IPS-18a (cell line): ENCODE measurements around the gene PAOX.
"Not testable (repeated sequence)": the region's sequence is repeated elsewhere in the genome, so short reads cannot be mapped to it uniquely, and the experiment has no call there.

Experiments
- H3K27ac ChIP-seq: one replicate; pipeline ENCODE4 v1.5.1; 2013; ENCODE audit warnings: low read length
- H3K27me3 ChIP-seq: one replicate; pipeline ENCODE4 v1.6.1; 2013; ENCODE audit warnings: mild to moderate bottlenecking, low read length; ENCODE audit not compliant: control insufficient read depth, insufficient read depth
- H3K36me3 ChIP-seq: one replicate; pipeline ENCODE4 v1.6.1; 2013; ENCODE audit warnings: low read depth, low read length; ENCODE audit not compliant: control insufficient read depth
- H3K4me1 ChIP-seq: one replicate; pipeline ENCODE4 v1.6.1; 2013; ENCODE audit warnings: low read depth, low read length; ENCODE audit not compliant: control insufficient read depth
- H3K4me3 ChIP-seq: one replicate; pipeline ENCODE4 v1.5.1; 2013; ENCODE audit warnings: low read length
- H3K9ac ChIP-seq: one replicate; pipeline ENCODE4 v1.6.1; 2013; ENCODE audit warnings: mild to moderate bottlenecking, low read length, moderate library complexity
- H3K9me3 ChIP-seq: one replicate; pipeline ENCODE4 v1.6.1; 2013; ENCODE audit warnings: low read depth, low read length; ENCODE audit not compliant: control insufficient read depth

The PAOX gene

DNA sequence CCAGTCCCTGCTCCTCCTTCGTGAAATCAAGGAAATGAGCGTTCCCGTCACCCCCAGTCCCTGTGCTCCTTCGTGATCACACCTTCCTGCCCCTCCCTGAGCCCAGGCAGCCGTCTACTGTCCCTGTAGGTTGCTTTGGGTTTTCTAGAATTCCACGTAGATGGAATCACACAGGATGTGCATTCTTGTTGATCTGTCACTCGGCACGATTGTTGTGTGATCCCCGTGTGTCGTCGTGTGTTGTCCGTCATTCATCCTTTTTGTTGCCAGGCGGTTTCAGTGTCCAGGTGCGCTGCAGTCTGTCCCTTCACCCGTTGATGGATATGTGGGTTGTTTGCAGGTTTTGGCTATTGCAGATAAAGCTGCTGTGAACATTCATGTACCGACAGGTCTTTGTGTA lies 24.3 kb downstream of the PAOX start:
- Histone ChIP-seq H3K4me3 (no peak overlapping the region), H3K9me3 (no peaks in the 10 kb centered on the region), H3K27ac (no peak overlapping the region), H3K4me1 (no peaks in the 10 kb centered on the region), H3K9ac (no peak overlapping the region), H3K27me3 (no peaks in the 10 kb centered on the region), H3K36me3 (peaks cover 67% of the 10 kb centered on the region)

DNA sequence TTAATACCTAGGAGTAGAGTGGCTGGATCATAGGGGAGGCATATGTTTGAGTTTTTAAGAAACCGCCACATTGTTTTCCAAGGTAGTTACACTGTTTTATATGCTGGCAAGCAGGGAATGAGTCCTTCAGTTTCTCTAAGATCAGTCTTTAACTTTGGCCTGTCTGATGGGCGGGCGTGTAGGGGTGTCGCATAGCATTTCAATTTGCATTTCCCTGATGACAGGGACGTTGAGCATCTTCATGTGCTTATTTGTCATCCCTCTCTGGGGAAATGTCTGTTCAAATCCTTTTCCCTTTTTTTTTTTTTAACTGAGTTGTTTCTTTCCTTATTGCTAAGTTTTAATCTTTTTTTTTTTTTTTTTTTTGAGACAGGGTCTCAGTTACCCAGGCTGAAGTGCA lies 24.7 kb downstream of the PAOX start:
- Histone ChIP-seq H3K27ac (no peak overlapping the region), H3K36me3 (peaks cover 66% of the 10 kb centered on the region), H3K9me3 (no peaks in the 10 kb centered on the region)

DNA sequence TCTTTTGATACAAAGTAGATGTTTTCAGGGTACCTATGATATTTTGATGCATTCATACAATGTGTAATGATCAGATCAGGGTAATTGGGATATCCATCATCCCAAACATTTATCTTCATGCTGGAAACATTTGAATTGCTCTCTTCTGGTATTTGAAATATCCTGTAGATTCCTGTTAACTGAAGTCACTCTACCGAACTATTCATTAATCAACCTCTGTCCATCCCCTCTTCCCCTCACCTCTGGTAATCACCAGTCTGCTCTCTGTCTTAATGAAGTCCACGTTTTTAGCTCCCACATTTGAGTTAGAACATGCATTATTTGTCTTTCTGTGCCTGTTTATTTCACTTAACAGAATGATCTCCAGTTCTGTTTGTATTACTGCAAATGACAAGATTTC lies 26.2 kb downstream of the PAOX start:
- no peaks in the 10 kb centered on the region for H3K4me1 ChIP-seq
- no peaks in the 10 kb centered on the region for H3K9me3 ChIP-seq
- no peaks in the 10 kb centered on the region for H3K27me3 ChIP-seq
- no peak overlapping the region for H3K9ac ChIP-seq
- peaks cover 61% of the 10 kb centered on the region for H3K36me3 ChIP-seq
- H3K4me3 ChIP-seq = no peak overlapping the region
- H3K27ac ChIP-seq = no peak overlapping the region

More for the DNA sequence above, 24.7 kb downstream of the PAOX start:
- Histone ChIP-seq H3K9ac (no peak overlapping the region), H3K27me3 (no peaks in the 10 kb centered on the region), H3K4me1 (no peaks in the 10 kb centered on the region), H3K4me3 (no peak overlapping the region)

- H3K27ac ChIP-seq = no peak overlapping the region
- no peak overlapping the region for H3K9ac ChIP-seq
- H3K4me3 ChIP-seq = no peak overlapping the region
- no peaks in the 10 kb centered on the region for H3K4me1 ChIP-seq
- H3K9me3 ChIP-seq = no peaks in the 10 kb centered on the region
- no peaks in the 10 kb centered on the region for H3K27me3 ChIP-seq
- H3K36me3 ChIP-seq = peaks cover 61% of the 10 kb centered on the region
Measured at GRCh38 chr10:133405844-133406527, 26.9 kb downstream of the PAOX start.

DNA sequence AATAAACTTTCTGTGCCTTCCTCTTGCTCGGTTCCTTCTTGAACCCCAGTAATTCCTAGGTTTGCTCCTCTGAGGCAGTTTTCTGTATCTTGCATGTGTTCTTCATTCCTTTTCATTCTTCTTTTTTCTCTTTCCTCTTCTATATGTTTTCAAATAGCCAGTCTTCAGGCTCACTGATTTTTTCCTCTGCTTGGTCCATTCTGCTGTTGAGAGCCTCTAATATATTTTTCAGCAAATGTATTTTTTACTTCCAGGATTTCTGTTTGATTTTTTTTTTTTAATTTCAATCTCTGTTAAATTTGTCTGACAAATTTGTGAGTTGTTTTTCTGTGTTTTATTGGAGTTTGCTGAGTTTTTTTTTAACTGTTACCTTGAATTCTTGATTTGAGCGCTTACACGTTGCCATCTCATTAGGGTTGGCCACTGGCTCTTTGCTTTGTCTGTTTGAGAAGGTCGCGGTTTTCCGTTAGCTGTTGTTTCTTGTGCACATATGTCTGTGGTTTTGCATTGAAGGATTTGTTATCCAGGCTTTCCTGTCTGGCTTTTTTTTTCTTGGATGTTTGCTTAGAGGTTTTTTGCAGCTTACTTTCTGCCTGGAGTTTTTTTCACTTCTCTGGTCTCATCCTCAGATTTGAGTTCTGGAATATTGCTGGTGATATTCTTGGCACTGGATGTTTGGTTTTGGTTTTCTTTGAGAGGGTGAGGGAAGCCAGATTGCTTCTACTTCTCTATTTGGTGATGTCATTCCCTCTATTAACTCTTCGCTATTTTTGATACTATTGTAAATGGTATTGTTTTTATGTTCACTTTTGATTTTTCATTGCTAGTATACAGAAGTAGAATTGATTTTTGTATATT lies 32.7 kb downstream of the PAOX start:
- Histone ChIP-seq H3K27ac (no peak overlapping the region), H3K9ac (no peak overlapping the region), H3K36me3 (peaks cover 39% of the 10 kb centered on the region), H3K4me3 (no peak overlapping the region), H3K4me1 (no peaks in the 10 kb centered on the region), H3K27me3 (no peaks in the 10 kb centered on the region), H3K9me3 (peaks cover 10% of the 10 kb centered on the region)

- no peak overlapping the region for H3K27ac ChIP-seq
- H3K4me3 ChIP-seq = no peak overlapping the region
- H3K9me3 ChIP-seq = peaks cover 10% of the 10 kb centered on the region
- peaks cover 39% of the 10 kb centered on the region for H3K36me3 ChIP-seq
- no peaks in the 10 kb centered on the region for H3K27me3 ChIP-seq
- H3K4me1 ChIP-seq = no peaks in the 10 kb centered on the region
- no peak overlapping the region for H3K9ac ChIP-seq
Measured at GRCh38 chr10:133412381-133412711, 33.3 kb downstream of the PAOX start.

DNA sequence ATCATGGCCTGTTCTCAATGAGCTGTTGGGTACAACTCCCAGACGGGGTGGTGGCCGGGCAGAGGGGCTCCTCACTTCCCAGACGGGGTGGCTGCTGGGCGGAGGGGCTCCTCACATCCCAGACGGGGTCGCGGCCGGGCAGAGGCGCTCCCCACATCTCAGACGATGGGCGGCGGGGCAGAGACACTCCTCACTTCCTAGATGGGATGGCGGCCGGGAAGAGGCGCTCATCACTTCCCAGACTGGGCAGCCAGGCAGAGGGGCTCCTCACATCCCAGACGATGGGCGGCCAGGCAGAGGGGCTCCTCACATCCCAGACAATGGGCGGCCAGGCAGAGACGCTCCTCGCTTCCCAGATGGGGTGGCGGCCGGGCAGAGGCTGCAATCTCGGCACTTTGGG lies 35.3 kb downstream of the PAOX start:
- not testable (repeated sequence) for H3K9ac ChIP-seq, H3K27me3 ChIP-seq, H3K4me1 ChIP-seq, H3K27ac ChIP-seq, H3K4me3 ChIP-seq
- H3K36me3 ChIP-seq = peaks cover 29% of the 10 kb centered on the region
- peaks cover 10% of the 10 kb centered on the region for H3K9me3 ChIP-seq

GRCh38 chr10:133415752-133416151 lies 36.7 kb downstream of the PAOX start:
- Histone ChIP-seq H3K9me3 (peaks cover 10% of the 10 kb centered on the region), H3K4me3 (no peak overlapping the region), H3K36me3 (peaks cover 29% of the 10 kb centered on the region), H3K9ac (no peak overlapping the region), H3K27ac (no peak overlapping the region), H3K4me1 (no peaks in the 10 kb centered on the region), H3K27me3 (no peaks in the 10 kb centered on the region)

DNA sequence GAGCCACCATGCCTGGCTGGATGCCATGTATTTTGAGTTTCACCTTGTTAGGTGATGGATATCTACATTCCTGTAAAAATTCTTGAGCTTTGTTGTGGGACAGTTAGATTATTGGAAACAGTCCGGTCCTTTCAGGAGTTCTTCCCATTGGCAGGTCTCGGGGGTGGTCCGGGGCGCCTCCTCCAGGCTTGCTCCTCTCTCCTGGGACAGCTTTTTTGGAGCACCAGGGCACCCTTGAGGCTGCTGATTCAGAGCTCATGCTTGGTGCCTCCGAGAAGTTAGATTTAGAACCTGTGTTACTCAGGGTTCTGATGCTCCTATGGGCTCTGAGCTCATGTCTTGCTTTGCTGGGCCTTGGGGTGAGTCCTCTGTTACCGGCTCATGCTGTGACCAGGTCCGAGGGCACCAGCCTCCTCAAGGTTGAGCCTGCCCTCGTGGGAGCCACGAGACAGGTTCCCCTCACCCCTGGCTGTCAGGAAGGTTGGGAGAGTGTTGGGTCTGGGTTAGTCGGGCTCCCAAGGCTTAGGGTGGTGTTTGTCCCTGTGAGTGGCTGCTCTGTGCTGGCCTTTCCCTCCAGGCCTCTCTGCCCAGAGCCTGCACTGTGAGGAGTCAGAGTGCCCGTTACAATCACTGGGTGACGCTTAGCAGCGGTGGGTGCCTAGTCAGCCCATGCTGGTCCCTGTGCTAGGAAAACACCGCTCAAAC lies 39.4 kb downstream of the PAOX start:
- Histone ChIP-seq H3K27me3 (peaks cover 11% of the 10 kb centered on the region), H3K4me3 (no peak overlapping the region), H3K9ac (no peak overlapping the region), H3K4me1 (no peaks in the 10 kb centered on the region), H3K27ac (no peak overlapping the region), H3K36me3 (peaks cover 16% of the 10 kb centered on the region), H3K9me3 (no peaks in the 10 kb centered on the region)

DNA sequence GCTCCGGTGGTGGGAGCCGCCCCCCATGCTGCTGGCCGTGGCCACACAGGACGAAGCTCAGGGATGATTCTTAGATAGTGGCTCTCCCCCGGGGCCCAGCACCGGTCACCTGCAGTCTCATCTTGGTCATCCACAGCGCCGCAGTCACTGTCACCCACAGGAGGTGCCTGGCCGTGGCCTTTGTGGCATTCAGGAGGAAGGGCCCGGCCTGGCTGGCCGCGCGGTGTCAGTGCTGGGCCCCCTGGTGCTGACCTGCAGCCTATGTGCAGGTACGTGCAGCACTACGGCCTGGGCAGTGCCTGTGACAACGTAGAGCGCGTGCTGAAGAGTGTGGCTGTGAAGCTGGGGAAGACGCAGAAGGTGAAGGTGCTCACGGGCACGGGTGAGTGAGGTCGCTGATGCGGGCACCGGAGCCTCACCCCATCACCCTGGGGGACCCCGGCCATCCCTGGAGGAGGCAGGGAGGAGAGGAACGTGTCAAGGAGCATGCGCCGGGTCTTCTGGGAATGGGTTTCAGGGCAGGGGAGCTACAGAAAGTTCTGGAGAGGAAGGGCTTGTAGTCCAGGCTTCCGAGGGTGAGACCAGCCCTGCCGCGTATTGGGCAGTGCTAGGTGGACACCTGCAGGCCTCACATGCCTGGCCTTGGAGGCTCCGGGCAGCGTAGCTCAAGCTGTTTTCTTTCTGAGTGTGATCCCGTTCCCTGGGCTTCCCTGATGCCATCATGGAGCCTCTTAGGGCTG lies 40.3 kb downstream of the PAOX start:
- H3K36me3 ChIP-seq = peaks cover 16% of the 10 kb centered on the region
- no peaks in the 10 kb centered on the region for H3K9me3 ChIP-seq
- no peak overlapping the region for H3K4me3 ChIP-seq
- no peak overlapping the region for H3K27ac ChIP-seq
- H3K9ac ChIP-seq = no peak overlapping the region
- H3K4me1 ChIP-seq = no peaks in the 10 kb centered on the region
- peaks cover 11% of the 10 kb centered on the region for H3K27me3 ChIP-seq

GRCh38 chr10:133420028-133420427 lies 41.0 kb downstream of the PAOX start:
- Histone ChIP-seq H3K4me3 (no peak overlapping the region), H3K9ac (no peak overlapping the region), H3K36me3 (peaks cover 16% of the 10 kb centered on the region), H3K4me1 (no peaks in the 10 kb centered on the region), H3K27me3 (peaks cover 13% of the 10 kb centered on the region), H3K9me3 (no peaks in the 10 kb centered on the region), H3K27ac (no peak overlapping the region)
